HG02571 (cell line): ENCODE measurements around the gene ECM2.

ENCODE experiments used
- ATAC-seq: cut with Tn5 transposase; IDR thresholded peaks from one replicate; pipeline ENCODE4 v1.9.1; 2021; ENCODE audit warnings: mild to moderate bottlenecking, moderate library complexity; ENCODE audit not compliant: unreplicated experiment

ECM2 gene

GRCh38 chr9:92468206-92468605 is 67.6 kb downstream of the ECM2 start:
- ATAC-seq: no peak

- no peak for ATAC-seq
Observed at GRCh38 chr9:92467511-92467910, 68.3 kb downstream of the ECM2 start.

- ATAC-seq: no peak
Observed at GRCh38 chr9:92467041-92467440, 68.7 kb downstream of the ECM2 start.

- no peak for ATAC-seq
Observed at GRCh38 chr9:92463984-92464383, 71.8 kb downstream of the ECM2 start.

GRCh38 chr9:92463387-92463786 is 72.4 kb downstream of the ECM2 start:
- ATAC-seq: no peak

- ATAC-seq: no peak
Observed at GRCh38 chr9:92457576-92457975, 78.2 kb downstream of the ECM2 start.

- no peak for ATAC-seq
Observed at GRCh38 chr9:92455217-92455616, 80.6 kb downstream of the ECM2 start.

GRCh38 chr9:92446536-92446935 is 89.3 kb downstream of the ECM2 start:
- no peak for ATAC-seq
